Bone marrow (tissue), 2 donors: ENCODE measurements around the gene MVP.
"Not testable (repeated sequence)": the region's sequence is repeated elsewhere in the genome, so short reads cannot be mapped to it uniquely, and the experiment has no call there.

Source experiments
- DNase-seq, 2 donors: peaks; one replicate each; lab custom pipeline; 2025; lab: John Stamatoyannopoulos, UW

MVP gene

DNA sequence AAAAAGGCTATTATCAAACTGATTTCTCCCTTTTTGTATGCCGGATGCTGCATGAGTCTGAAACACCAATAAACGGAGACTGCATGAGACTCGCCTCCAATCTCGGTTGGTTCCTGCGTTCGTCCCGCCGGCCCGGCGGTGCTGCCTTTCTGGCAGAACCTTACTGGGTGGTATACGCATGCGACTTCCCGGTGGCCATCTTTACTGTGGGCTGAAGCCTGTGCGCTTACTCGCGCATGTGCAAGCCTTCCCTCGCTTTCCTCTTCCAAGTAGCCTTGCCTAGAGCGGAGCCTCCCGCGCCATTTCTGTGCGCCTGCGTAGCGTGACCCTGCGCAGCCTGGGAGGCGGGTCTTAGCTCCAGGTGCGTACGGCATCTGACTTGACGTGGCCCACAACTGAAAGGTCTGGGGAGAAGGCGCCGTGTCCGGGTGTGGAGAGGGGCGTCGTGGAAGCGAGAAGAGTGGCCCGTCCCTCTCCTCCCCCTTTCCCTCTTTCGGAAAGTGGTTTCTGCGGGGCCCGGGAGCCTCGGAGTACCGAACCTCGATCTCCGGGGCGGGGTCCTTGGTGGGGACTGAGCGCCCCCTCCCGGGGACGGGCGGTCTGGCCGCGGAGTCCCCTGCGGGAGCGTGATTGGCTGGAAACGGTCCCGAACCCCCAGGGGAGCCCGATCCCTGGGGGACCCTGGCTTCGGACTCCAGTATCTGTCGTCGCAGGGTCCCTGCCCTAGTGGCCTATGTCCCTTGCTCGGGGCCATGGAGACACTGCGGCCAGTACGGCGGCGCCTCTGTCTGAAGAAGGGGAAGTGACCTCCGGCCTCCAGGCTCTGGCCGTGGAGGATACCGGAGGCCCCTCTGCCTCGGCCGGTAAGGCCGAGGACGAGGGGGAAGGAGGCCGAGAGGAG is 4.2 kb upstream of the MVP start, which contains the start of gene PAGR1:
Gene PAGR1, plus strand, starts transcription at position 360 of the 901 bp plus-strand sequence. Its CDS starts 374 bp downstream, at position 734.
- DNase-seq = peak; percentile 97 to 99

DNA sequence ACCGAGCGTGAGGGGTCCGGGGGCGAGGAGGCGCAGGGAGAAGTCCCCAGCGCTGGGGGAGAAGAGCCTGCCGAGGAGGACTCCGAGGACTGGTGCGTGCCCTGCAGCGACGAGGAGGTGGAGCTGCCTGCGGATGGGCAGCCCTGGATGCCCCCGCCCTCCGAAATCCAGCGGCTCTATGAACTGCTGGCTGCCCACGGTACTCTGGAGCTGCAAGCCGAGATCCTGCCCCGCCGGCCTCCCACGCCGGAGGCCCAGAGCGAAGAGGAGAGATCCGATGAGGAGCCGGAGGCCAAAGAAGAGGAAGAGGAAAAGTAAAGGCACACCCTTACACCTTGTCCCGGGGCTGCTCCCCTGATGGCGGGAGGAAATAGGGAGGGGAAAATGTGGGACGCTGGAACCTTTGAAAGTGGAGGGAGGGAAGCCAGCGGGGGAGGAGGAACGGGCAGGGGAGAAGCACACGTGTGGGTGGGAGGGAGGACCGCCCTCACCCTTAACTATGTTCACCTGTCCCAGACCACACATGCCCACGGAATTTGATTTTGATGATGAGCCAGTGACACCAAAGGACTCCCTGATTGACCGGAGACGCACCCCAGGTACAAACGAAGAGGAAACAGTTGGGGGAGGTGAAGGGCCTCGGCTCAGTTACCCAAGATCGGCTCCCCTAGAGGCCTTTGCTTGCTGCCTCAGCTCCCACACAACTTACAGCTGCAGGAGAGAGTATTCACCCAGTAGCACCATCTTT is 3.4 kb upstream of the MVP start:
- no peak for DNase-seq

DNA sequence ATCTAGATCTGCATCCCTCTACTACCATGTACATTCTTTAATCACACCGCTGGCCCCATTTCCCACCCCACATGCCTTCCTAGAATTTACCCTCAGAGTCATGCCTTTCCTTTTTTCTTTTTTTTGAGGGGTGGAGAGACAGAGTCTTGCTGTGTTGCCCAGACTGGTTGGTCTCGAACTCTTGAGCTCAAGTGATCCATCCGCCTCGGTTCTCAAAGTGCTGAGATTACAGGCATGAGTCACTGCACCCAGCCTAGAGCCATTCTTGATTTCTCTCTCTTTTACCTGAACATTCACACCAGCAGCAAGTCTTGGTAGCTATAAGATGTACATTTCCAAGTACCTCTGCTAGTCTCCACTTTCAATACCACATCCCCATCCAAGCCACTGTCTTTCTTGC is 2.2 kb upstream of the MVP start:
- no peak for DNase-seq

DNA sequence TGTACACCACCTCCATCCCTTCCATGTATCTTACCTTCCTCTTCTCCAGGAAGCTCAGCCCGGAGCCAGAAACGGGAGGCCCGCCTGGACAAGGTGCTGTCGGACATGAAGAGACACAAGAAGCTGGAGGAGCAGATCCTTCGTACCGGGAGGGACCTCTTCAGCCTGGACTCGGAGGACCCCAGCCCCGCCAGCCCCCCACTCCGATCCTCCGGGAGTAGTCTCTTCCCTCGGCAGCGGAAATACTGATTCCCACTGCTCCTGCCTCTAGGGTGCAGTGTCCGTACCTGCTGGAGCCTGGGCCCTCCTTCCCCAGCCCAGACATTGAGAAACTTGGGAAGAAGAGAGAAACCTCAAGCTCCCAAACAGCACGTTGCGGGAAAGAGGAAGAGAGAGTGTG is 756 bp upstream of the MVP start:
- no peak for DNase-seq

DNA sequence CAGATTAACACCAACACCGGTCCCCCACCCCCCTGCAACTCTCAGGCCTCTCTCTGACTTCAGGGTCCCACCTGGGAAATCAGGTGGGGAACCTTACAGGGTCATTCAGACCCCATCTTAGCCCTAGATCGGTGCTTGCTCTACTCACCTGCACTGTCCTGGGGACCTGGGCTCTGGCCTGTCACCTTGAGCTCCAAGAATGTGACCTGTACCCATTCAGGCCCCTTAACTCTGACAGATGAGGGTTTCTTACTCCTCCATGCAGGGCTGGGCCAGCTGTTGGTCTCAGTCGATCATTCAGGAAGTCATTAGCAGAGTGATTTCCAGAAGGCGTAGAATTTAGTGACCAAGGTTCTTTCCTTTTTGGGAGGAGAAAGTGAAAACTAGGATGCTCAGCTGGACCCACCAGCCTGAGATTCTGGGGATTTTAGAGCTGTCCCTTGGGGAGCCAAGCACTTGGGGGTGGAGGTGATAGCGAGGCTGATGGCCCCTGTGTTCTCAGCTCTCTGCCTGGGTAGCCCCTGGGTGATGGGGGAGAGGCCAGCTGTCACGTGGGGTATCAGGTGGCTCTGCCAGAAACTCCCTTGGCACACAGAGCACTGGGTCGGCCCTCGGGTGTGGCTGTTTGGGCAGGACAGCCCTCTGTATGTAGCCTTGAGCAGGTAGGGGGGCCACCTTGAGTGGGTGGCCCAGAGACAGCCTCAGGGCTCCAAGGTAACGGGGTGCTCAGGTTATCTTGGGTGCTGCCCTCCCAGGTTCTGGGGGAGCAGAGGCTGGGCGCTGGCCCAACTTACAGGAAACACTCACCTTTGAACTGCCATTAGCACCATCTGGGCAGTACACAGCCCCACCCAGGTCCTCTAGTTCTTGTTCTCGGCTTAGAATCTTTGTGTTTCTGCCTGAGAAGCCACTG is 724 bp downstream of the MVP start:
- no peak for DNase-seq

DNA sequence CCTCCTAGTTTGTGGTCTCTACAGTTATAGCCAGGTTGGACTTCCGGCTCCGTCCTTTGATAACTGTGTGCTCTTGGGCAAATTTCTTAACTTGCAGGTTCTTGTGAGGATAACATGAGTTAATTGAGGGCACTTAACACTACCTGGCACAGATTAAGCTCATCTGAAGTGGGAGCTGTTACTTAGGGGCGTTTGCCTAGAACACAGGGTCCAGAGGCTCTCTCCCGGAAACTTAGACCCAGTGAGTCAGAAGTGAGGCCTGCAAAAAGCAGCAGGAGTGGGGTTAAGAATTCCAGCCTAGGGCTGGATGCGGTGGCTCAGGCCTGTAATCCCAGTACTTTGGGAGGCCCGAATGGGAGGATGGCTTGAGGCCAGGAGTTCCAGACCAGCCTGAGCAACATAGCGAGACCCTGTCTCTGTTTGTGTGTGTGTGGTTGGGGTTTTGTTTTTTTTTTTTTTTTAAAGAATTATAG is 1.4 kb downstream of the MVP start:
- no peak for DNase-seq

DNA sequence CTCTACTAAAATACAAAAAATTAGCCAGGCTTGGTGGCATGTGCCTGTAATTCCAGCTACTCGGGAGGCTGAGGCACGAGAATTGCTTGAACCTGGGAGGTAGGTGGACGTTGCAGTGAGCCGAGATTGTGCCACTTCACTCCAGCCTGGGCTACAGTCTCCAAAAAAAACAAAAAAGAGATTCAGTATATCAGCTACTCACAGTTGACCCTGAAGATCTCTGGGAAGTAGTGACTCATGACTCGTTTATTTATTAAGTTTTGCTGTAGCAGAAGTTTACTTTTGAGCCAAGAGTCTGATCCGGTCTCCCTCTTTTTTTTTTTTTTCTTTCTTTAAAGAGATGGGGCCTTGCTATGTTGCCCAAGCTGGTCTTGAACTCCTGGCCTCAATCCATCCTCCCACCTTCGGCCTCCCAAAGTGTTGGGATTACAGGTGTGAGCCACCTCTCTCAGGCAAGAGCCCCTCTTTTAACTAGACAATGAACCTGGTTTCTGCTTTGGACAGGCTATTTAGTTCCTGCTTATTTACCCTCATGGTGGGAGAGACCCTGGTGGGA is 4.4 kb downstream of the MVP start:
- DNase-seq = no peak

DNA sequence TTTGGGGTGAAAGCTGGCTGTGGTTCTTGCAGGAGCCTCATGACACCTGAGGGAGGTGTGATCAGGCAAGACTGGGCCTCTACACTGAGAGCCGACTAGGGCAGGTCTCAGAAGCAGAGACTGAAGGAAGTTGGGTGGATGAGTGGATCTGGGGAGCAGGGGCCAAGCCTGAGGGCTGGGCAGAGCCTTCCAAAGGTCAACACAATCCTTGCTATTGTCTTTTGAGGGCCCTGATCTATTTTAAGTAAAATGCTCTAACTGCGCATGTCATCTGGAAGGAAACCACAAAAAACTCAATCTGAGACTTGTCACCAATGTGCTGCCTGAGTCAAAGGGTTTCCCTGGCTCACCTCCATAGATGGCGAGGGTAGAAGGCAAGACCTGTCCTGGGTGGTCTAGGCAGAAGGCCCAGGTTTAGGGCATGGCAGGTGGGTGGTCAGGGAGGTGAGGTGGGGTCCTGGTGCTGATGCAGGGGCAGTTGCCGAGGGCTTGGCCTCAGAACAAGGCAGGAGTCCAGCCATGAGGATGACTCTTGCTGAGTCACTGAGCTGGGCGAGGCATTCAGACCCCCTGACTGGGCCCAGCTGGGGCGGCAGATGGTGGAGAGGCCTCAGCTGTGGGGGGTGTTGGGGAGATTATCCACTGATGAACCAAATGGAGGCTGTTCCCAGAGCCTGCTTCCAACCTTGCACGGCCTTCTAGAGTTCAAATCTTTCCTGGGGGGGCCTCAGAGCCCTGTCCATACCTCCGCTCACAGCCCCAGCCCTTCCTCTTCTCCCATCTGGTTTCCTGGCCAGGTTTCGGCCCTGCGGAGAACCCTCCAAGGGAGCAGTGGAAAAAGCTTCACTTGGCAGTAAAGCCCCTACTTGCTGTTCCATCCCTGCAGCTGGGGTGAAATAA is 5.1 kb downstream of the MVP start:
- DNase-seq = no peak

DNA sequence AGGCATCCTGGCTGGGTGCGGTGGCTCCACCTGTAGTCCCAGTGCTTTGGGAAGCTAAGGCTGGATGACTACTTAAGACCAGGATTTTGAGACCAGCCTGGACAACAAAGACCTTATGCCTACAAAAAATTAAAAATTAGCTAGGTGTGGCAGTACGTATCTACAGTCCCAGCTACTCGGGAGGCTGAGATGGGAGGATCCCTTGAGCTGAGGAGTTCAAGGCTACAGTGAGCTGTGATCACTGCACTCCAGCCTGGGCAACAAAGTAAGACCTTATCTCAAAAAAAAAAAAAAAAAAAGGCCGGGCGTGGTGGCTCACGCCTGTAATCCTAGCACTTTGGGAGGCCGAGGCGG is 6.1 kb downstream of the MVP start:
- no peak for DNase-seq

DNA sequence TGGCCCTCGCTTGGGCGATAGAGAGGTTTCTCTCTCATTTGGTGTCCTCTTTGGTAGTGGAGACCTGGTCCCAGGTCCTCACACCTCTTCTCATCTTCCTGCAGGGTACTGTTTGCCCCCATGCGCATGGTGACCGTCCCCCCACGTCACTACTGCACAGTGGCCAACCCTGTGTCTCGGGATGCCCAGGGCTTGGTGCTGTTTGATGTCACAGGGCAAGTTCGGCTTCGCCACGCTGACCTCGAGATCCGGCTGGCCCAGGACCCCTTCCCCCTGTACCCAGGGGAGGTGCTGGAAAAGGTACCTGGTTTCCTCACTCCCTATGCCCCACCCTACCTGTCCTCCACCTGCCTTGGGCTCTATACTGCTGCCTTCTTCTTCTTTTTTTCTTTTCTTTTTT is 10.5 kb downstream of the MVP start:
- DNase-seq = no peak

DNA sequence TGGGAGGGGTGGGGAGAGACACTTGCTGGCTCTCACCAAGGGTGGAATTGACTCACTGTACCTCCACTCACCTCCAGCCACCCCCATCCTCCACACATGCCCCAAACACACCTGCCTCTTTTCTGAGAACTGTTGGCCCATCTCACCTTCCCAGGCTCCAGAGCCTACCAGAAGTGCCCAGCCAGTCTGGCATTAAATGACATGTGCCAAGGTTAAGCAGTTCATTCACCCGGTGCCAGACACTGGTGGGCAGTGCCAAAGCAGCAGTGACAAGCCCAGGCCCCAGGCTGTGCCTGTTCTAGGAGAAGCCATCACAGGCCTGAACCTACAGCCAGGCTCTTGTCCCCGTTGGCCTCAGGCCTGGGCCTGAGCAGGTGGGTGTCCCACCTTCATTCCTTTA is 11.2 kb downstream of the MVP start:
- DNase-seq = no peak

DNA sequence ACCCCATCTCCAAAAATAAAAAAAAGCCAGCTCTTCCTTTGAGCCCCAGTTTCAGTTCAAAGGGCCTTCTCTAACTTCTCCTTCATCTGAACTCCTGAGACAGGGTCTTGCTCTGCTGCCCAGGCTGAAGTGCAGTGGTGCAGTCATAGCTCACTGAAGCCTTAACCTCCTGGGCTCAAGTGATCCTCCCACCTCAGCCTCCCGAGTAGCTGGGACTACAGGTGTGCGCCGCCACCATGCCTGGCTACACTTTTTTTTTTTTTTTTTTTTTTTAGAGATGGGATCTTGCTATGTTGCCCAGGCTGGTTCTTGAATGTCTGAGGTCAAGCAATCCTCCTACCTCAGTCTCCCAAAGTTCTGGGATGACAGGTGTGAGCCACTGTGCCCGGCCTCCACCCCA is 13.0 kb downstream of the MVP start:
- DNase-seq = not testable (repeated sequence)

DNA sequence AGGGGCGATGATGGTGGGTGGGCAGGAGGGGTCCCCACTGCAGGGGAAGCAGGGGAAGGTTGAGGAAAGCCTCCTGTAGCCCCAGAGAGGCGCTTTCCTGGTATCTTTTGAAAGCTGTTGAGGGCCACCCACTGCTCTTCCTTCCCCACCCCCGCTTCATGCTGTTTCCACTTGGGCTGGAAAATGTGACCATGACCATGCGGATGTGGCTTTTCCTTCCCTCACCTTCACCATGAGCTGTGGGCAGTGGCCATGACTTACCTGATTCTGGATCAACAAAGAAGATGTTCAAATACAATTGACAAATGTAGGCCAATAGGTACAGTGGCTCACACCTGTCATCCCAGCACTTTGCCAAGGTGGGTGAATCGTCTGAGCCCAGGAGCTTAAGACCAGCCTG is 13.8 kb downstream of the MVP start:
- no peak for DNase-seq

DNA sequence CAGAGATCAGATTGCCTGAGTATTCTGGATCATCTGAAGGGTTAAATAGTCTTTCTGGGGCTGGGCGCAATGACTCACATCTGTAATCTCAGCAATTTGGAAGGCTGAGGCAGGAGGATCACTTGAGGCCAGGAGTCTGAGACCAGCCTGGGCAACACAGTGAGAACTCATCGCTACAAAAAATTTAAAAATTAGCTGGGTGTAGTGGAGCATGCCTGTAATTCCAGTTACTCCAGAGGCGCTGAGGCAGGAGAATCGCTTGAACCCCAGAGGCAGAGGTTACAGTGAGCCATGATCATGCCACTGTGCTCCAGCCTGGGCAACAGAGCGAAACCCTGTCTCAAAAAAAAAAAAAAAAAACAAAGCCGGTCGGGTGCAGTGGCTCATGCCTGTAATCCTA is 15.7 kb downstream of the MVP start:
- no peak for DNase-seq

DNA sequence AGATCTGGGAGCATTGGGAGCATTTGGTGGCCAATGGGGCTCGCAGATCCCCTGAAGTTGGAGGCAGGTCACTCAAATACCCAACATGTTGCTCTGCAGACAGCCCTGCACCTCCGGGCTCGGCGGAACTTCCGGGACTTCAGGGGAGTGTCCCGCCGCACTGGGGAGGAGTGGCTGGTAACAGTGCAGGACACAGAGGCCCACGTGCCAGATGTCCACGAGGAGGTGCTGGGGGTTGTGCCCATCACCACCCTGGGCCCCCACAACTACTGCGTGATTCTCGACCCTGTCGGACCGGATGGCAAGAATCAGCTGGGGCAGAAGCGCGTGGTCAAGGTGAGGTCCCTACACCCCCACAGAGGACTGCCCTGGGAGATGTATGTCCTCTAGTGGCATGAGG is 16.4 kb downstream of the MVP start:
- DNase-seq = no peak

DNA sequence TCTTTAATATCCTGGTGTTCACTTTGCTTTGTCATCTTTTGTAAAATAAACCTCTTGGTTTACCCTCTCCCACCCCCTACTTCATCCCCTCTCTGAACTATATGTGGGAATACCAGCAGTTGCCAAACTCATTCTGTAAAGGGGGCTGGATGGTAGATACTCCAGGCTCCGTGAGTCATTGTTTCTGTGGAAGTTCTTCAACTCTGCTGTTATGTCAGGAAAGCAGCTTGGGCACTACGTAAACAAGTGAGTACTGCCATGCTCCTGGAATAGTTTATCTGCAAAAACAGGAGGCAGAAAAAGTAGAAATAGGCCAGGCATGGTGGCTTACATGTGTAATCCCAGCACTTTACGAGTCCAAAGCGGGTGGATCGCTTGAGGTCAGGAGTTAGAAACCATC is 17.6 kb downstream of the MVP start:
- DNase-seq = no peak

DNA sequence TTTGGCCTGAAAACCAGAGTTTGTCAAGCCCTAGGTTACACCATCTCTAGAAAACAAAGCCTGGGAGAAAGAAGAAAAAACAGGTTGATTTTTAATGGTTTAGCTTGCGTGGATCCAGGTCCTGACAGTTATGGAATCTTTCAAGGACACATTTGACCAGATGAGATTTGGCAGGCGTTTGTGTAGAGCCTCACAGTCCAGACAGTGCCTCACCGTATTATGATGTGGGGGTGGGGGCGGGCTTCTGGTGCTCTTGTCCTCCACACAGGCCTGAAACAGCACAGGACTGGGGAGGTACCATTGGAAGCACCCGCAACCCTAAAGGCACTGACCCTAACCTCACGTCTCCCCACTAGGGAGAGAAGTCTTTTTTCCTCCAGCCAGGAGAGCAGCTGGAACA is 19.6 kb downstream of the MVP start:
- DNase-seq = no peak

DNA sequence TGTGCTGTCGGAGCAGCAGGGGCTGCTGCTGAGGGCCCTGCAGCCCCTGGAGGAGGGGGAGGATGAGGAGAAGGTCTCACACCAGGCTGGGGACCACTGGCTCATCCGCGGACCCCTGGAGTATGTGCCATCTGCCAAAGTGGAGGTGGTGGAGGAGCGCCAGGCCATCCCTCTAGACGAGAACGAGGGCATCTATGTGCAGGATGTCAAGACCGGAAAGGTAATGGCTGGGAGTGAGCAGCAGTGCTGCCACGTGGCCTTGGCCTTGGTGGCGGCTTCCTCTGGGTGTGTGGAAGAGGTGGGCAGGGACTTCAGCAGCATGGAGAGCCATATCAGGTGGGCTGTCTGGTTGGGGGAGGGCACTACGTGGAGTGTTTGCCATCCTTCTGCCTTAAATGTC is 20.0 kb downstream of the MVP start:
- no peak for DNase-seq

DNA sequence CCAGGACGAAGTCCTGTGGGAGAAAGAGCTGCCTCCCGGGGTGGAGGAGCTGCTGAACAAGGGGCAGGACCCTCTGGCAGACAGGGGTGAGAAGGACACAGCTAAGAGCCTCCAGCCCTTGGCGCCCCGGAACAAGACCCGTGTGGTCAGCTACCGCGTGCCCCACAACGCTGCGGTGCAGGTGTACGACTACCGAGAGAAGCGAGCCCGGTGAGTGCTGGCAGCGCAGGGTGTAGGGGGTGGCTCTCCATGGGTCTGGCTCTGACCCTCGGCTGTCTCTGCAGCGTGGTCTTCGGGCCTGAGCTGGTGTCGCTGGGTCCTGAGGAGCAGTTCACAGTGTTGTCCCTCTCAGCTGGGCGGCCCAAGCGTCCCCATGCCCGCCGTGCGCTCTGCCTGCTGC is 21.4 kb downstream of the MVP start:
- no peak for DNase-seq

DNA sequence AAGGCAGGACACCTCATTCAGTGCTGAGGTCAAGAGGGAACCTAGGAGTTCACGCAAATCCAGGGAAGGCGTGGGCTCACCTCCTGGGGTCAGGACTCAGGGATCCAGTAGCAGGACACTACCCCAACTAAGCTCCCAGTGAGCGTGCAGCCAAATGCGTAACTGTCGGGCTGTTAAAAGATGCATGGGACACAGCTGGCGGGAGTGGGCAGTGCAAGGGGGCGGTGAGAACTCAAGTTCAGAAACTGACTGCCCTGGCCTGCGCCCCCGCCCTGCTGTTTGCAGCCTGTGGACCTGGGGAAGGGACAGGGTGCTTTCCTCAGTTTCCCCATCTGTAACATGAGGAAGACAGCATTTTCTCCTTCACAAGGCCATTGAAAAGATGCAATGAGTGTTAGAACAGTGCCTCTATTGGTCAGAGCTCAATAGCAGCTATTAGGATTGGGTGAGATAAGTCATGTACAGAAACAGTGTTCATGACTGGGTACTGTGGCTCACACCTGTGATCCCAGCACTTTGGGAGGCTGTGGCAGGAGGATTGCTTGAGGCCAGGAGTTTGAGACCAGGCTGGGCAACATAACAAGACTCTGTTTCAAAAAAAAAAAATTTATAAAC is 22.6 kb downstream of the MVP start:
- no peak for DNase-seq
